Subcutaneous adipose tissue (tissue), 4 donors: ENCODE results near the gene VTN. TPM values are rescaled to one million over a fixed set of nuclear protein-coding genes. Genes with fewer than 3 reads are reported as not detected.

Experiments
- CTCF ChIP-seq: fragments of 450-650 bp; IDR thresholded peaks from one replicate; pipeline ENCODE4 v1.5.1; 2016; ENCODE audit warnings: low read depth, mild to moderate bottlenecking, control low read depth, antibody characterized with exemption, moderate library complexity
- total RNA-seq, 4 donors: library from RNA; depleted of rRNA; stranded (reverse); fragments of >200 nt; gene quantifications; one replicate each; pipeline ENCODE4 v1.1.0, GENCODE V29; 2016

VTN gene
- total RNA-seq, 4 donors from 2014 or later, result 0.85 to 2.6 TPM; not detected in 2

GRCh38 chr17:28345419-28346198 lies 24.5 kb downstream of the VTN start:
- no peak for TF ChIP-seq CTCF

GRCh38 chr17:28344435-28344901 lies 25.6 kb downstream of the VTN start:
- no peak for TF ChIP-seq CTCF

- no peak for TF ChIP-seq CTCF
Observed at GRCh38 chr17:28344011-28344410, 26.1 kb downstream of the VTN start.

GRCh38 chr17:28343491-28343932 lies 26.6 kb downstream of the VTN start:
- TF ChIP-seq CTCF, result no peak

GRCh38 chr17:28342313-28342712 lies 27.8 kb downstream of the VTN start:
- TF ChIP-seq CTCF, result no peak

- TF ChIP-seq CTCF, result no peak
Observed at GRCh38 chr17:28341516-28341915, 28.6 kb downstream of the VTN start.

GRCh38 chr17:28340374-28340773 lies 29.7 kb downstream of the VTN start:
- no peak for TF ChIP-seq CTCF
